Astrocyte of the spinal cord (primary cell): ENCODE results near the gene MARCHF6.
"Not testable (repeated sequence)": the region's sequence is repeated elsewhere in the genome, so short reads cannot be mapped to it uniquely, and the experiment has no call there.

ENCODE experiments used
- DNase-seq: peaks from one replicate; pipeline ENCODE4 v3.0.0; 2011; ENCODE audit warnings: low read depth, low spot score
- H3K4me3 ChIP-seq: 2 replicates; pipeline ENCODE4 v1.5.1; 2011; ENCODE audit warnings: low read depth, mild to moderate bottlenecking, low read length, moderate library complexity
- CTCF ChIP-seq: IDR thresholded peaks from 2 replicates; pipeline ENCODE4 v1.5.1; 2012; ENCODE audit warnings: low read depth, mild to moderate bottlenecking, low read length, inconsistent platforms
- in situ Hi-C: cut with HindIII; loops from 2 replicates; pipeline ENCODE4 v1.10.0; 2017; ENCODE audit warnings: low sequenced_read_pairs

Gene MARCHF6

DNA sequence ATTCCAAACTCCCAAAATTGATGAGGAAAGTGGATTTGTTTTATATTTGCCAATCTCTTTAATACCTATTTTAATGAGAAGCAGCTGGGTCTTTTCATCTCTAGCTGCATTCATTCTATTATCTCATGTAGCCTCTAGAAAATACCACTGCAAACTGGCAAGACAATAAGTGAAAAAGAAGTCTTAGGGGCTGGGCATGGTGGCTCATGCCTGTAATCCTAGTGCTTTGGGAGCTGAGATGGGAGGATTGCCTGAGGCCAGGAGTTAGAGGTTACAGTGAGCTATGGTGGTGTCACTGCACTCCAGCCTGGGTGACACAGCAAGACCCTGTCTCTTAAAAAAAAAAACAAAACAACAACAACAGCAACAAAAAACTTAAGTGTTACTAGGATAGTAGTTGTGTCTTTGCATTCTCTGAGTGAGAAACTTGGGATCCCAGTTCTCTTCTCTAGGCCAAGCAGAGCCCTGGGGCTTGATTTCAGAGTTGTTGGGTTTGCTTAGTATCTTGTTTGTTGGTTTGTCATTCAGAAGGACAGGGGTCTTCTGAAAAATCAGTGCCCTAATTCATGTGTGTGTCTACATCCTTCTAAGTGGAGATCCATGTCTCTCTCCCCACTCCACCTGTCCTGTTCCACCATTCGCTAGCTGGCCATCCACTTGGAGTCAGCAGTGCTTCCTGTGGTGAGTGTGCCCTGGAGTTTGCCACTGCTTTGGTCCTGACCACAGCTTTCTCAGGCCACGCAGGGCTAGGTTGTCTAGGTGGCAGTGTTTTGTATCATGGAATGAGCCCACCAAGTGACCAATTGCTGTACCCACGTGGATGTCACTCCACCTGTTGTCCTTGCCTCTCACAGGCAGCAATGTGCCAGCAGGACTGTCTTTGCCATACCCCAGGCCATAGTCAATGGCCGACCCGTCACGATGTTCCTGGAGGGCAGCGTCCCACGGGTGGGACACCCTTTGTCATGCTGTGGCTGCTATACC lies 19.5 kb downstream of the MARCHF6 start:
- no peak for DNase-seq
- no peak overlapping the region for H3K4me3 ChIP-seq
- in situ Hi-C loops, result no loop called here
- TF ChIP-seq CTCF, result no peak

DNA sequence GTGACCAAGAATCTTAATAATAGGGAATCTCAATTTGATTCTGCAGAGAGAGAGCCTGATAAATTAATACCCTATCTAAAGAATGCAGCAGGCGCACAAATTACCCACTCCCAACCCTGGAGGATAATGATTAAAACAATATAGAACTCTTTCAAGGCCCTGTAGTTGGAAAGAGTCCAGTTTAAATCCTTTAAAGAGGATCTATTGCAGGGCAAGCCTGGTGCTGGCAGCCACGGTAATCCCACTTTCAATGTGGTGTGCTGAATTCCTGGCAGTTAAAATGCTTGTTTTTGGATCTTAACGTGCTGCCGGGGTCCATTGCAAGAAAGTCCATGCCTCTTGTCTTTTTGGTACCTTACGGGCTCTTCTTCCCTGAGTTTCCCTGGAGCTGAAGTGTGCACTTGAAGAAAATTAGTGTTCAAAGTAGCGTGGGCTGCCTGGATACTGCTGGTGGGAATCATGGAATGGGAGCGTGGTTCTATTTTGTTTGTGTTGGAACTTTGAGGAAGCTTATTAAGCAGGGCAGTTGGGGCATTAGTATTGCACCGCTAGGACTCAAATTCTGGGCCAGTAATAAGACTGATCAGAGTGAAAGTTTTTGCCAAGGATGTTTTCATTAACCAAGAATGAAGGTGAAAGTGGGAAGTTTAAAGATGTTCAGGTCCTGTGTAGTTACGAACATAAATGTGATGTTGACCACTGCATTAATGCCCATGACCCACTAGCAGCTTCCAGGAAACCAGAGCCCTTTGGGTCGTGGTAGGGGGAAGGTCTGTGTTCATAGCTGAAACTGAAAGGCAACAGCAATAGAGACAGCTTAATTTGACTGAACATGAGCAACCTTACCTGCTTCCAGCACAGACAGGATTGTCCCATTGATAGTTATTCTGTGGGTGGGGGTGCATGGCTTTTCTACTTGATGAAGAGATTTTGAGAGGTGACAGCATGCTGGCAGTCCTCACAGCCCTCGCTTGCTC lies 20.8 kb downstream of the MARCHF6 start:
- in situ Hi-C loops, result no loop called here
- no peak for TF ChIP-seq CTCF
- H3K4me3 ChIP-seq, result no peak overlapping the region

GRCh38 chr5:10375146-10375545 lies 21.7 kb downstream of the MARCHF6 start:
- H3K4me3 ChIP-seq, DNase-seq, in situ Hi-C loops: not testable (repeated sequence)

More for the DNA sequence above, 20.8 kb downstream of the MARCHF6 start:
- no peak for DNase-seq

DNA sequence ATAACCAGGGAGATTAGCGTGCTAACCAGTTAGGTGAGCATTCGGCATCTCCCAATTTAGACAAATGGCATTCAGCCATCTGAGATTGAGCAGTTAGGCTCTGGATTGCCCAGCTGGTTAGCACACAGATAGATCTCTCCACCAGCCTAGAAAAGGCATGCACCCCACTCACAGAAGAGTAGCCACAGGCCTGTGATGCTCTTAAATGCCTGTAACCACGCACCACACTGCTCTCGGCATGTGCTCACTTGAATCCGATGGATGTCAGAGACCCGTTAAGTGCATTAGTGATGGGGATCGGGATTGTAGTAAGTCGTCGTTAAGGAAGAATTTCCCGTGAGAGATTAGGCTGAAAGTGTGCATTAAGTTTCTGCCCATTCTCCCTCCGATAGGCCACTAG lies 23.0 kb downstream of the MARCHF6 start:
- H3K4me3 ChIP-seq, result no peak overlapping the region
- in situ Hi-C loops, result no loop called here
- no peak for DNase-seq
- no peak for TF ChIP-seq CTCF

- no peak for DNase-seq
- no peak overlapping the region for H3K4me3 ChIP-seq
- in situ Hi-C loops, result no loop called here
- TF ChIP-seq CTCF, result no peak
Measured at GRCh38 chr5:10377081-10377480, 23.6 kb downstream of the MARCHF6 start.

DNA sequence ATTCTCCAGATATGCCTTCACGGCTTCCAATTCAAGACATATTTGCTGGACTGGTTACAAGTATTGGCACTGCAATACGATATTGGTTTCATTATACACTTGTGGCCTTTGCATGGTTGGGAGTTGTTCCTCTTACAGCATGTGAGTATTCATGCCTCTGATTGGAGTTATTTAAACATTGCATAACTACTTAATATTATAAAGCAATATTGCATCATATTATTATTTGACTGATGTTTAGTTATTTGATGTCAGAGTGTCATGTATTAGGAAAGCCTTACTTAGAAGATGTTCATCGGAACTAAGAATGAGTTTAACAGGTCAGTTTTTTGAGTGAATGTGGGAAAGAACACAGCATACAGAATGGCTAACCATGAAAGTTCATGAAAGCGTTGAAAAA lies 28.3 kb downstream of the MARCHF6 start:
- in situ Hi-C loops, result no loop called here
- no peak overlapping the region for H3K4me3 ChIP-seq
- DNase-seq, result no peak
- TF ChIP-seq CTCF, result no peak
